NOMO-1 (cell line): ENCODE measurements around the gene SHKBP1.
"Not testable (repeated sequence)": the region's sequence is repeated elsewhere in the genome, so short reads cannot be mapped to it uniquely, and the experiment has no call there.

Experiments used
- DNase-seq, 2 experiments: peaks; one replicate each; lab custom pipeline; 2025; ENCODE audit not compliant: unreplicated experiment in 2 of 2; lab: John Stamatoyannopoulos, UW

Gene SHKBP1, protein sequence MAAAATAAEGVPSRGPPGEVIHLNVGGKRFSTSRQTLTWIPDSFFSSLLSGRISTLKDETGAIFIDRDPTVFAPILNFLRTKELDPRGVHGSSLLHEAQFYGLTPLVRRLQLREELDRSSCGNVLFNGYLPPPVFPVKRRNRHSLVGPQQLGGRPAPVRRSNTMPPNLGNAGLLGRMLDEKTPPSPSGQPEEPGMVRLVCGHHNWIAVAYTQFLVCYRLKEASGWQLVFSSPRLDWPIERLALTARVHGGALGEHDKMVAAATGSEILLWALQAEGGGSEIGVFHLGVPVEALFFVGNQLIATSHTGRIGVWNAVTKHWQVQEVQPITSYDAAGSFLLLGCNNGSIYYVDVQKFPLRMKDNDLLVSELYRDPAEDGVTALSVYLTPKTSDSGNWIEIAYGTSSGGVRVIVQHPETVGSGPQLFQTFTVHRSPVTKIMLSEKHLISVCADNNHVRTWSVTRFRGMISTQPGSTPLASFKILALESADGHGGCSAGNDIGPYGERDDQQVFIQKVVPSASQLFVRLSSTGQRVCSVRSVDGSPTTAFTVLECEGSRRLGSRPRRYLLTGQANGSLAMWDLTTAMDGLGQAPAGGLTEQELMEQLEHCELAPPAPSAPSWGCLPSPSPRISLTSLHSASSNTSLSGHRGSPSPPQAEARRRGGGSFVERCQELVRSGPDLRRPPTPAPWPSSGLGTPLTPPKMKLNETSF

GRCh38 chr19:40576585-40577451, at the start of gene SHKBP1:
Gene SHKBP1, plus strand, starts transcription at chr19:40576873. Its CDS starts 27 bp downstream, at chr19:40576900.
- peak; percentile 92 to 96 for DNase-seq

DNA sequence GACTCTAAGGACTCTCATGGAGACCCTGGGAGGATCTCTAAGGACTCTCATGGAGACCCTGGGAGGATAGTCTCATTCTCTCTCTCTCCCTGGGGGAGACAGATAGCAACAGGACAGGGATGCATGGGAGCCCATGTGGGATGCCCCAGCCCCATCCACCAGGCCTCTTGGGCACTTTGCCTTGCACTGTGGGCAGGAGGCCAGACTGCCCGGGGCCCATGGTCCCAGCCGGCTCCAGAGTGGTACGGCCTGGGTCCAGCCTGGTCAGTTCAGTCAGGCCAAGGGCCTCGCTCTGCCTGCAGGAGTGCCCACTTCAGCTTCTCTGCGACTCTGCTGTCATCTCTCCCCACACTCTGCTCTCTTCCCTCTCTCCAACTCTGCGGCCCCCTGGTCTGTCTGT, 48.6 kb upstream of the SHKBP1 start:
- DNase-seq, result no peak

GRCh38 chr19:40528533-40529092, 48.1 kb upstream of the SHKBP1 start:
- no peak for DNase-seq

DNA sequence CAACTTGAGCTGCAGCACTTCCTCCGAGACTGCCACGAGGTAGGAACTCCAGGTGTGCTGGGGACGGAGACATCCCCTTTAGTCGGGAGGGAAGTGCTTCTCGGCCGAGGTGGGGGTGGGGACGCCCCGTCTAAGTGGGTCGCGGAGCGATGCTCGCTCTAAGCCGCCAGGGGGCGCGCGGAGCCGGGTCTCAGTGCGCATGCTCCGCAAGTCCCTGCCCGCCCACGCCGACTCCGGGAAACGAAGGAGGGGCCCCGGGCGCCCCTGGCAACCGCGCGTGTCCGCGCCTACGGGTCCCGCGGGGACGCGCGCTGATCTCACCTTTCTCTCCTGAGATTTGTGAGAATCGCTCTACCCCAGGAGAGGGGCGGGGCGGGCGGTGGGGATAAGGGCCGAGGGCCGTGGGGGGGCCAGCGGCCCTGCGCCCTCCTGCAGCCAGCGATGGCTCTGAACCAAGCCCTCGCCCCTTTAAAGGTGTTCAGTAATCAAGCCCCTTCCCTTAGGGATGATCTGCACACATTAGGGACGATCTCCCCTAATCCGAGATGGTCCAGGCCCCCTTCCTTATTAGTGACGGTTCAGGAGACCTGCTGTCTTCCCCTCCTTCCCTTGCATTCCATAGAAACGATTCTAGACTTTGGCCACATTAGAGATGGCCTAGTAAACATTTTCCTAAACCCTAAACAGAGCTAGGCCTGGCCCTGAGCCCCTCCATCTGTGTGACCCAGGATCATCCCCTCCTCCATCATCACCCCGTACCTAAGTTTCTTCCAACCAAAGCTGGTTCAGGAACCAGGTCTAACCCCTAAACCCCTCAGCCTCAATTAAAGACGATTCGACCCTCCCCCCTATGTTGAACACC, 47.3 kb upstream of the SHKBP1 start:
- DNase-seq, result peak; percentile 48 to 75

GRCh38 chr19:40530091-40530901, 46.4 kb upstream of the SHKBP1 start:
- no peak for DNase-seq

DNA sequence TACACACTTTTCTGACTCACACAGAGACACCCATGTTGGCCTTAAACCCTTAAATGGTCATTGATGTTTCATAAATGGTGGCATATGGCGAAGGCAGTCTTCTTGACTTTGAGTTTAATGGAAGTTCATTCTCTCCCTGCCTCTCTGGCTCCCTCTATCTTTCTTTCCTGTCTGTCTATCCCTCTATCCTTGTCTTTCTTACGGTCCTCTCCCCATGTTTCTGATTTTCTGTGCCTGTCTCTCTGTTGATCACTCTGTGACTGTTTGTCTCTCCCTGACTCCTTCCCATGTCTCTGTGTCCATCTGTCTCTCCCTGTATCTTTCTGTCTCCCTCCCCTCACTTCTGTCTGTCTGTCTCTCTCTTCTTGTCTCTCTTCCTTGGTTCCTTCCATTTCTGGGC, 43.2 kb upstream of the SHKBP1 start:
- DNase-seq, result no peak

- DNase-seq, result no peak
Measured at GRCh38 chr19:40534148-40534547, 42.5 kb upstream of the SHKBP1 start.

- DNase-seq, result no peak
Measured at GRCh38 chr19:40539070-40539469, 37.6 kb upstream of the SHKBP1 start.

GRCh38 chr19:40542202-40542859, 34.3 kb upstream of the SHKBP1 start:
- no peak for DNase-seq

GRCh38 chr19:40543029-40543597, 33.6 kb upstream of the SHKBP1 start:
- DNase-seq, result no peak

- DNase-seq, result not testable (repeated sequence)
Measured at GRCh38 chr19:40546153-40546841, 30.4 kb upstream of the SHKBP1 start.

DNA sequence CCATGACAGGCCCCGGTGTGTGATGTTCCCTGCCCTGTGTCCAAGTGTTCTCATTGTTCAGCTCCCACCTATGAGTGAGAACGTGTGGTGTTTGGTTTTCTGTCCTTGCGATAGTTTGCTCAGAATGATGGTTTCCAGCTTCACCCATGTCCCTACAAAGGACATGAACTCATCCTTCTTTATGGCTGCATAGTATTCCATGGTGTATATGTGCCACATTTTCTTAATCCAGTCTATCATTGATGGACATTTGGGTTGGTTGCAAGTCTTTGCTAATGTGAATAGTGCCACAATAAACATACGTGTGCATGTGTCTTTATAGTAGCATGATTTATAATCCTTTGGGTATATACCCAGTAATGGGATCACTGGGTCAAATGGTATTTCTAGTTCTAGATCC, 29.5 kb upstream of the SHKBP1 start:
- not testable (repeated sequence) for DNase-seq

DNA sequence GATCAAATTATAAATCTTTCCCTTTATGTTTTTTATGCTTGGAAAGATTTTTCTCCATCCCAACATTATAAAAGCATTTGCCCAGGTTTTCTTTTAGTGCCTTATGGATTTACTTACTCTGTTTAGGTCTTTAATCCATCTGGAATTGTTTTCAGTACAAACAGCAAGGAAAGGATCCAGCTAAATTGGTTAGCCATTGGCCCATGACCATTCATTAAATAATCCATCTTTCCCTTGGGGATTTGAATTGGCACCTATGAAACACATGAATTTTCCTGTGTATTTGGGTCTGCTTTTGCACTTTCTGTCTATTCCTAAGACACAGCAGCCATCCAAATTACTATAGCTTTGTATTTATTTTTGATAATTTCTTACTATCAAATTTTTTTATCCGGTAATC, 28.8 kb upstream of the SHKBP1 start:
- DNase-seq, result no peak

- peak; percentile 21 to 23 for DNase-seq
Measured at GRCh38 chr19:40549007-40549708, 27.5 kb upstream of the SHKBP1 start.

DNA sequence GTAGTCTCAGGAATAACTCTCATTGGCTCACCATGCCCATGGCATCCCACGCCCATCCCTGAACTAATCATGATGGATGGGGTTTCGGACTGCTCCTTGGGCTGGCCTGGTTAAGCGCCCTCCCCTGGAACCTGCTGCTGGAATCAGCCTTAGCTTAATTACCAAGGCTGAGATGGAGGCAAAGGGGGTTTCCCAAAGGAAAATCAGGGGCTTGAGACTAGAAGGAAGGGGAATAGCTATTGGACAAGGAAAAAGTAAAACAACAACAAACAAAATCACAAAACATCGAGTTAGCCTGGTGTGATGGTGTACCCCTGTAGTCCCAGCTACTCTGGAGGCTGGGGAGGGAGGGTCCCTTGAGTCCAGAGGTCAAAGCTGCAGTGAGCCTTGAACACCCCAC, 25.7 kb upstream of the SHKBP1 start:
- no peak for DNase-seq

GRCh38 chr19:40552848-40553247, 23.8 kb upstream of the SHKBP1 start:
- DNase-seq, result no peak
